H54 (cell line): ENCODE data around the gene RBBP8NL.

Experiments used
- DNase-seq: peaks from one replicate; pipeline ENCODE4 v3.0.0; 2011; ENCODE audit warnings: low spot score, mixed read lengths; ENCODE audit not compliant: insufficient read length
- FAIRE-seq: peaks from 3 replicates; lab custom pipeline; 2011; peaks lifted over from hg19 to GRCh38; lab: Jason Lieb, UNC
- POLR2A ChIP-seq: IDR thresholded peaks from 2 replicates; pipeline ENCODE4 v1.6.1; 2011; ENCODE audit warnings: low read depth, mild to moderate bottlenecking, low read length

The RBBP8NL gene

DNA sequence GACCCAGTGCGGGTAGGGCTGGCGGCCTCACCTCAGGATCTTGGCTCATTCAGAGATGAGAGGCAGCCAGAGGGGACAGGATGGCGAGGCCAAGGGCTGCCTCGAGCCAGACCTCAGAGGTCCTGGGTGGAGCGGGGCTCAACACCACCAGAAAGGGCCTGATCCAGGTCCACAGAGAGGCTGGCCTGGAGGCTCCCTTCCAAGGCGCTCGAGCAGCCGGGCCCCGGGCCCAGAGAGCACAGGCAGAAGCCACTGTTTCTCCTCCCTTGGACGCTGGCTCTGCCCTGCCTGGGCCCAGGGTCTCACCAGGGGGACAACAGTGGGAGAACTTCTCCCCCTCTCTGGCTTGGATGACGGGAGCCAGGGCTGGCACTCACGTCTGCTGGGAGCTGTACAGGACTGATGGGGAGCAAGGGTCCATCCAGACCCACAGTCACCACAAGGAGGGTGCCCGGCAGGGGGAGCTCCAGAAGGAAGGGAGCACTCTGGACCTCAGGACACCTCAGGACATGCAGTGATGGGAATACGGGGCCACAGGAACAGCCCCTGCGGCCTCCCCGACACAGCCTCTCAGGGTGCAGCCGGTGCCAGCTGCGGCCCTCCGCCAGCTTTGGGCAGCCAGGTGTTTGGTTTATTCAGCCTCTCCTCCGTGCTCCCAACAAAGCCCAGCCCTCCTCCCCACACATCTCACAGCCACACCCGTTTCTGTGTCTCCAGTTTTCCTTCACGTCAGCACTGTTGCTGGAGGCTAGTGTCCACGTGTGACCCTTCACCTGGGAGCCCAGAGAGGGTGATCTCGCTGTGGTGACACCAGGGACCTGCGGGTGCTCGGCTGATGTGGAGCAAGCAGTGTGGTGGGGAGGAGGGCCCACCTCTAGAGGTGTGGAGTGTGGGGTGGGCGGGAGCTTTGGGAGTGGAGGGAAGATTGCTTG lies 31.8 kb downstream of the RBBP8NL start:
- DNase-seq: no peak
- no peak for TF ChIP-seq POLR2A
- no peak for FAIRE-seq

DNA sequence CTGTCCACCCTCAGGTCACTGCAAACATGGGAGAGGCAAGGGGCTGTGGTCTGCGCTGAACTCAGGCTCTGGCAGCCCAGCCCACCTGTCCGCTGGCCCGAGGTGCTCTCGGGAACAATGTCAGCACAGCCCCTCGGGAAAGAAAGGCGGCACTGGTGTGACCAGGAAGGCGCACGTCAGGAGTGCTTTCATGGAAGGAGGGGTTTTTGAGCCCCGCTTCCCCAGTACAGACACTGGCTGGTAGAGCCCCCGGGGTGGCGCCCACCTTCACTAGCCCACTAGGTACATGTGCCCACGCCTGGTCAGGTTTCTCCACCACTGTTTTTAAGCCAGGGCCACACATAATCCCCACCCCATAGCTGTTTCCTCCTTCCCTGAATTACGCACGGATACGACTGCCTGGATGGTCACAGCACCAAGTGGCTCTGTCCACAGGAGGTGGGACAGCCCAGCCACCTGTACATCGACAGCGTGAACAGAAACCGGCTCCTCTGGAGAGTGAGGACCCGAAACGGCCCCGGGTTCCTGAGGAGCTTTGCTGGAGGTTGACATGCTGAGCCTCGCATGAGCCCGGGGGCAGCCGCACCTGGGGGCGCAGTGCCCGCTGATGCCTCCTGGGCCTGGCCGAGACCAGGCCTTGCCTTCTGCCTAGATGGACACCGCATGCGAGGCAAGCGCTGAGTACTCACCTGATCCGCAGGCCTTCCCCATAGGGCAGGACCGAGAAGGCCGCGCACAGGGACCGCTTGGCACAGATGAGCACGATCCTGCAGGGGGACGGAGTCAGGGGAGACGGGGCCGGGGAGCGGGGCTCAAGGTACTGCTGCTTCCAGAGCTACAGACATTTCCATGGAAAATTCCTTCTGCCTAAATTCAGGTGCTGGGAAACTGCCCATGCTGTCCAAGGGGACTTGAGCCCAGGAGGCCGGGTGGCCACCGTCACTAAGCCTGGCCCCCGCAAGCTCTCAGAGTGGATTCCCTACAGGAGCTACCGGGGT lies 32.8 kb downstream of the RBBP8NL start:
- TF ChIP-seq POLR2A: no peak
- FAIRE-seq (no peak), DNase-seq (no peak)

DNA sequence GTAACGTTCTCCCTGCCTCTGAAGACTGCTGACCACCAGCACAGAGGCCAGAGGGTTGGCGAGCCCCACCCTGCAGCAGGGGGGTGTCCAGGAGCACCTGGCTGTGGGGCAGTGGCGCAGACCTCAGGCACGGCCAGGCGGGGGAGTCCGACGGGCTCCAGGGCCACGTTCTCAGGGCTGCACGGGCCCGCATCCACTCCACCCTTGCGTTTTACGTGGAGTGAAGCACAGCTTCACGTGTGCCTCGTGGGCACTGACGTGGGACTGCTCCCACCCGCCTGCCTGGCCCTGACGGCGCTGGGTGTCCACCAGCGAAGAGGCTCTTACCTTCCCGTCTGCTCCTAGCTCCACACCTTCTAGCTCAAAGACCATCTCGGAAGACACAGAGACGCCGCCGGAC lies 33.5 kb downstream of the RBBP8NL start:
- no peak for TF ChIP-seq POLR2A
- FAIRE-seq (no peak), DNase-seq (no peak)

DNA sequence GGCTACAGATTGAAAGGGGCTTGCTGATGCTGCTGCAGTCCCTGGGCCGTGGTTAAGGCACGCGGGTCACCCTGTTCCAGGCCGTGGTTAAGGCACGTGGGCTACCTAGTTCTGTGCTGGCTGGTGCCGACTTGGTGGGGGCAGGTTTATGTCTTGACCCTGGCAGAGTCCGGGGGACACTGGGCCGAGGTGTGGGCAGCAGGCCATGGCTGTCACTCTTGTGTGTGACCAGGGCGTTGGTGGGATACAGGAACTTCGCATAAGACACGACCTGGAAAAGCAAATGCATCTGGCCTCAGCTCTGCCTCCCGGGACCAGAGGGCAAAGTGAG lies 34.0 kb downstream of the RBBP8NL start:
- TF ChIP-seq POLR2A: no peak
- no peak for DNase-seq
- FAIRE-seq: no peak

DNA sequence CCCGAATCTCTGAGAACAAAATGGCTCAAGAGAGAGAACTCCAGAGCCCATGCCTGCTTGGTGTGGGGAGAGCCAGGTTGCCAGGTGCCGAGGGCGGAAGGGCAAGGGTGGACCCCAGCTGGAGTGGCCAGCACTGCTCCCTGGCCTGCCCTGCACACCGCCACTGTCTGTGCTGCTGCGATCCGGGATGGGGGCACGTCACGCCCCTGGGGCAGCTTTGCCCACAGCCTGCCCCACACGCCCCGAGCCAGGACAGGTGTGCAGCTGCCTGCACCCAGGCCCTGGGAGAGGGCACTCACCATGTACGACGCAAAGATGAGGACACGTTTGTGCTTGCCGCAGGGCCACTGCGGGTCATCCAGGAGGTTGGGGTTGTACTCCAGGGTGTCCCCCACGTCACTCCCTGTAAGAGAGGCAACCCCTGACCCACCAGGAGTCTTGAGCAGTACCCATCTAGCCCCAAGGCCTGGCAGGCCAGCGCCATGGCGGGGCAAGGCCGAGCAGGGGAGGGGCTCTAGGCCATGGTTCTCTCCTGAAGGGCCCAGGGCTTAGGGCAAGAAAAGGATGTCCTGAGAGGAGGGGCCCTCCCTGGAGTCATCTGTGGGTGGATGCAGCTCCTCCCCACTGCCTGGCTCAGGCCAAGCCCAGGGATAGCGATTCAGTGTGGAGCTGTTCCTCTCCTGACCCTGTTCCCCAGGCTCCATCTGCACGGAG lies 34.6 kb downstream of the RBBP8NL start:
- FAIRE-seq: no peak
- DNase-seq: no peak
- no peak for TF ChIP-seq POLR2A

DNA sequence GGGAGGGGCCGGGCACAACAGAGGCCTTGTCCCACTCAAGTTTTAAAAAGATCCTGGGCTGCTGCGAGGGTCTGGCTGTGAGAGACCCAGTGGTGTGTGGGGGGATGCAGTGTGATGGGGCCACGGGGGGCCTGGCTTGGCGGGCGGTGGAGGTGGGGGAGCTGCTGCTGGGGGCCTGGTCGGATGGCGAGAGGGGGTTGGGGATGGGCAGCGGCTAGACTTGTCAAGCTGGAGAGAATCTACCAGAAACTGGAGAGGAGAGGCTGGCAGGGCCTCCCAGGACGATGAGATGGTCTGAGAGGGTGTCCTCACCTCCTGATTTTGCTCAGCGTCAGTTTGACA lies 35.3 kb downstream of the RBBP8NL start:
- TF ChIP-seq POLR2A: no peak
- FAIRE-seq: no peak
- no peak for DNase-seq

DNA sequence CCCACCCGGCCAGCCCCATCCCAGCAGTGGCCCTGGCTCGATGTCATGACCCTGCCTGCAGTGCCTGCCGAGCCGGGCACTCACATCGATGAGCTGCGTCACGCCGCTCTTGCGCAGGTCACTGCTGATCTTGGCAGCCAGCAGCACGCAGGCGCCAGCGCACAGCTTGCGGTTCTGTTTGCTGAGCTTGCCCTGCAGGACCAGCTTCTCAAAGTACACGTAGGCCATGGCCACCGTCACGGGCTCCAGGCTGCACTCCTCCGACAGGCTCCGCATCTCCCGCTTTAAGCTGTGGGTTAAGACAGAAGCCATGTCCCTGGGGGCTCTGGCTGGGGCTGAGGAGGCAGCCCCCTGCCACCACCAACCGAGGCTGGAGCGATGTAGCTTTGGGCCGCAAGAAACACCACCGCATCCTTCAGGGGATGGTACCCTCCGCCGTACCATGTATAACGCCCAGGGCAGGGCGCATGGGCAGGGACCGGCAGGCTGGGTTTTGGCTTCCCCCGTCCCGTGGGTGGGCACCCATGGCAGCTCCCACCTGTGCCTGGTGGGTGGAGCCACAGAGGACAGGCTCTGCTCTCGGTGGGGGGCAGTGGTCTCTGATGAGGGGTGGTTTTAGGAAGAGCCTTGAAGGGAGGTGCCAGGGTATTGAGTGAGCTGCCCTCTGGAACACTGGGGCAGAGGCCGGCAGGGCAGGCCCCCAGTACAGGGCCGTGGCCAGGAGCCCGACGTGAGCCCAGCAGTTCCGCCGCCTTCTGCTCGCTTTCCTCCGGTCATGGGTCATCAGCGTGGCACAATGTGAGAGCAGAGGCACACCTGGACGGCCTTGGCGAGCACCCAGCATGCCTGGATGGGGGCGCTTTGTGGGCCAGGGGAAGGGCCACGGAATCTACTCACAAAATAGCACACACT lies 35.9 kb downstream of the RBBP8NL start:
- no peak for DNase-seq
- TF ChIP-seq POLR2A: no peak
- FAIRE-seq: no peak

DNA sequence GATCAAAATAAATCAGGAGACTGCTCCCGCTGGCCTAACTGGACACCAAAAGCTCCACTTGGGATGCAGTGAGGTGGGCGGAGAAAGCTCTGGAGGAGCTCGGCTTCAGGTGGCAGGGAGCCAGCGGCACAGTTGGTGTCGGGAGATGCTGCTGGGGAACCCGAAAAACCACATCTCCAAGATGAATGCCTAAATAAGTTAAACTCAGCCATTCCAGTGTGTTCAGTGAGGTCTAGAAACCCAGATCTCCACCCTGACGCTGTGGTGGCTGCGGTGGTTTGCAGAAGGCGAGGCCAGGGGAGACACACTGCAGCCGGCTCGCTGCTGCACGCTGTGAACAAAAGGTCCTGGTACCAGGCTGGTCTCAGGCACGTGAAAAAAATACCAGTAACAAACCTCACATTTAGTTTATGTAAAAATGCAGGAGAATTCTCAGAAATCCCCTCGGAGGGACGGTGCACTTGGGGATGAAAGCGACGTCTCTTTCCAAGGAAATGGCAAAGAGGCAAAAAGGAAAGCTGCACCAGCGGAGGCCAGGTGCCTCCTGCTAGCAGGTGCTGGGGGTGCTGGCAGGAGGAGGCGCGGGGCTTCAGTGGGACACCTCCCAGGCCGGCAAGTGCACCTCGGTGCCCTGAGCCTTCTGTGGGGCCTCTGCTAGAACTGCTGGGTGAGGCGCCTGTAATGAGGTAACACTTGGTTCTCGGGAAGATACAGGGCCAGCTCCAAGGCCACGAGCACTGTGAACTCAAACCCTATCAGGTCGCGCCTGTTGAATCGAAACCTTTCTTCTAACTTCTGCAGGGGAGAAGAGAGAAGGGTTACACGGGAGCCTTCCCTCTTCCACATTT lies 36.8 kb downstream of the RBBP8NL start:
- no peak for DNase-seq
- no peak for TF ChIP-seq POLR2A
- no peak for FAIRE-seq

DNA sequence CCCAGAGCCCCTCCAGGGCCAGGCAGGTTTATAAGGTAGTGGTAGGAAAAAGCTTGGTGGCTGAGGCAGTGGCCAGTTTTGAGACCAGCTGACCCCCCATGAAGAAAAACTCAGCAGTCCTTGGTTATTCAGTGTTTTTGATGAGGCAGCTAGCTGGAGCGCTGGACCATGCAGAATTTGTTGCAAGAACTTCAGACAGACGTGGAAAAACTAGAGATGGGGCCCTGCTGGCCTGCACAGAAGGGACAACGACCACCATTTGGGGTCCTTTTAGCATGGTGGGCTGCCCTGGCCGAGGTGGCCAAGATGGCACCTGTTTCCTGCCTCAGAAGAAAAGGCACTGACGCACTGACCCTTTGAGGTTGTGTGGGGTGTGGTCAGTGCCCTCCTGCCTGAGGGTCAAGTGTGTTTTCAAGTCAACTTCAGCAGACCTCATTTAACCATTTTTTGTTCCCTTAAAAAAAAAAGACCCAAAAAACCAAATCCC lies 37.7 kb downstream of the RBBP8NL start:
- no peak for DNase-seq
- TF ChIP-seq POLR2A: no peak
- no peak for FAIRE-seq

DNA sequence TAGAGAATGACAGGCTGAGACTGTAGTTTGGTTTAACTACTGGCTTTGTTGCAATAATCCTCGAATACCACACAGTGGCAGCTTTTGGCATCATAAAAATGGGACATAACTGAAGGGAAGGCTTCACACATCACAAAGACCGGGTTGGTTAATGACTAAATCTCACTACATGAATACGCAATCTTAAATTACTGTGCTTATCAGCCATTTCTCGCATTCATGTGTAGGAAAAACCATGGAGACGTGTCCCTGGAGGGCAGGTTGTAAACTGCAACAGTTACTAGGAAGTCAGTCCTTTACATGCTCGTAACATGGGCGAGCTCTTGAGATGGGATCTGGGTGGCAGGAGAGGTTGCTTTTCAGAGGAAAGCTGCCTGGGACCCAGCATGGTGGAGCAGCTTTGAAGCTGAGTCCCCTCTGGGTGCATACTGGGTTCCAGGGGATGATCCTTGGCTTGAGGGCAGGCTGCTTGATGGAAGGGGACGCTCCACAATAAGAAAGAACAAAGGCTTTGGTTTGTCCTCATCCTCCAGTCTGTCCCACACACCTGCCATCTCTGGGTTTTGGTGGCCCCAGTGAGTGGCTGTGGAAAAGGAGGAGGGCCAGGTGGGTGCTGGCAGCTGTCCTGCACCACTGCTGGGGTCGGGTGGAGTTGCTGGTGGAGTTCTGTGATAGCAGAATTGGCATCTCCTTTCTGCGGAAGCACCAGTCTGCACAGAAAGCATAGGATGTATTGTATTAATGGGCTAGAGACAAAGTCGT lies 38.3 kb downstream of the RBBP8NL start:
- FAIRE-seq (no peak), DNase-seq (no peak)
- TF ChIP-seq POLR2A: no peak
